Measurements from ENCODE around the gene NUBP2.

The NUBP2 gene

GRCh38 chr16:1828645-1829410 is 46.1 kb downstream of the NUBP2 start:
- DNase-seq (ENCODE audit: low read depth): no peak

GRCh38 chr16:1830213-1830612 is 47.5 kb downstream of the NUBP2 start:
- no peak for DNase-seq (ENCODE audit: low read depth)

GRCh38 chr16:1831186-1832075 is 48.7 kb downstream of the NUBP2 start:
- no peak for DNase-seq (ENCODE audit: low read depth)

GRCh38 chr16:1832838-1833454 is 50.2 kb downstream of the NUBP2 start:
- no peak for DNase-seq (ENCODE audit: low read depth)

GRCh38 chr16:1834096-1834495 is 51.3 kb downstream of the NUBP2 start:
- DNase-seq (ENCODE audit: low read depth): no peak
